ENCODE results near the gene ATP1B1. TPM values are rescaled to one million over a fixed set of nuclear protein-coding genes. Genes with fewer than 3 reads are reported as not detected.

ATP1B1 gene
- total and polyA plus RNA-seq, 2 of the 13 experiments (the other 11 are each of a cell fraction or from before 2014, with no cell fraction given), result 134 to 135 TPM

- intact Hi-C loops (cut with micrococcal nuclease; ENCODE audit: unreplicated experiment) (no loop called here), in situ Hi-C loops (cut with HindIII; ENCODE audit: extremely low pct_ligation_motif_present, low pct_unique_long_range_greater_than_20kb) (no loop called here)
- BruUV-seq (replicated peaks), result no TSS peak
- no peak overlapping the region for H3K4me2 ChIP-seq (ENCODE audit: low read depth, low read length)
- H4K20me1 ChIP-seq (ENCODE audit: insufficient read depth, low read length), result peaks cover 56% of the 10 kb centered on the region
- no peak overlapping the region for H3K27ac ChIP-seq (ENCODE audit: extremely low read length, insufficient read depth, low read length)
- CTCF ChIA-PET (ENCODE audit: low intra/inter-chr PET ratio, low total read pairs), result no interaction called here
- no peaks in the 10 kb centered on the region for H3K9me3 ChIP-seq (ENCODE audit: low read length)
- H3K4me3 ChIP-seq (replicated peaks in 1 of 3; ENCODE audit: insufficient read depth in 1 of 3, low read depth in 2 of 3, low read length in 3 of 3), result no peak overlapping the region
- H3K27me3 ChIP-seq (ENCODE audit: control insufficient read depth in 1 of 2, insufficient read depth in 2 of 2, low read length in 2 of 2), result no peaks in the 10 kb centered on the region
- TF ChIP-seq CBFB (CRISPR knock-in tag; IDR thresholded peaks at IDR 0.05), result no peak
- TF ChIP-seq RBFOX2 (IDR thresholded peaks at IDR 0.05; ENCODE audit: low read depth, low read length), result peak; percentile 42
- TF ChIP-seq SNAPC2 (CRISPR knock-in tag; IDR thresholded peaks at IDR 0.05), result no peak
- no peak for TF ChIP-seq ZMYM2 (CRISPR knock-in tag; IDR thresholded peaks at IDR 0.05)
- no peak for TF ChIP-seq NBN (conservative IDR thresholded peaks at IDR 0.05)
- no peak for TF ChIP-seq ISL2 (CRISPR knock-in tag; IDR thresholded peaks at IDR 0.05)
- TF ChIP-seq AGO2 (optimal IDR thresholded peaks at IDR 0.05; ENCODE audit: low read depth, low read length), result peak; percentile 46
- DNase-seq (ENCODE audit: low spot score) (no peak), FAIRE-seq (no peak), ATAC-seq (no peak)
- peaks cover 85% of the 10 kb centered on the region for H3K4me1 ChIP-seq (ENCODE audit: insufficient read depth, low read length)
- POLR2A ChIA-PET, result interaction anchor here (2.8 kb wide), 1 partner anchor 11 kb away, joined by 26 read pairs; the partner anchor contains the start of gene ATP1B1
- peaks cover 85% of the 10 kb centered on the region for H3K79me2 ChIP-seq (ENCODE audit: insufficient read depth, low read length)
- no peak overlapping the region for H3K9ac ChIP-seq (ENCODE audit: insufficient read depth, low read depth, low read length)
- H2AFZ ChIP-seq (ENCODE audit: low read length), result no peak overlapping the region
- WGBS (ENCODE audit: low lambda C conversion rate), result 99% methylated on average over 4 of the region's 4 CpGs
- peaks cover 27 to 81% of the 10 kb centered on the region in 2 experiments for H3K36me3 ChIP-seq (replicated peaks in 1 of 2; ENCODE audit: control insufficient read depth in 1 of 2, insufficient read depth in 2 of 2, low read length in 2 of 2)
Observed at GRCh38 chr1:169118227-169118626, 11.7 kb downstream of the ATP1B1 start.

- CTCF ChIA-PET (ENCODE audit: low intra/inter-chr PET ratio, low total read pairs), result no interaction called here
- Histone ChIP-seq H3K27ac (ENCODE audit: extremely low read length, insufficient read depth, low read length) (no peak overlapping the region), H3K27me3 (ENCODE audit: control insufficient read depth in 1 of 2, insufficient read depth in 2 of 2, low read length in 2 of 2) (no peaks in the 10 kb centered on the region), H3K4me2 (ENCODE audit: low read depth, low read length) (no peak overlapping the region), H3K4me3 (replicated peaks in 1 of 3; ENCODE audit: insufficient read depth in 1 of 3, low read depth in 2 of 3, low read length in 3 of 3) (no peak overlapping the region), H4K20me1 (ENCODE audit: insufficient read depth, low read length) (peaks cover 51% of the 10 kb centered on the region), H3K9me3 (ENCODE audit: low read length) (no peaks in the 10 kb centered on the region), H3K36me3 (replicated peaks in 1 of 2; ENCODE audit: control insufficient read depth in 1 of 2, insufficient read depth in 2 of 2, low read length in 2 of 2) (peaks cover 26 to 76% of the 10 kb centered on the region in 2 experiments), H3K9ac (ENCODE audit: insufficient read depth, low read depth, low read length) (no peak overlapping the region), H3K79me2 (ENCODE audit: insufficient read depth, low read length) (peaks cover 77% of the 10 kb centered on the region), H3K4me1 (ENCODE audit: insufficient read depth, low read length) (peaks cover 73% of the 10 kb centered on the region), H2AFZ (ENCODE audit: low read length) (no peak overlapping the region)
- intact Hi-C loops (cut with micrococcal nuclease; ENCODE audit: unreplicated experiment), result no loop called here
- ATAC-seq (no peak), FAIRE-seq (no peak), DNase-seq (ENCODE audit: low spot score) (no peak)
- in situ Hi-C loops (cut with HindIII; ENCODE audit: extremely low pct_ligation_motif_present, low pct_unique_long_range_greater_than_20kb), result no loop called here
- BruUV-seq (replicated peaks), result TSS peak; percentile 1
- 83% methylated on average over 5 of the region's 5 CpGs for WGBS (ENCODE audit: low lambda C conversion rate)
- POLR2A ChIA-PET, result interaction anchor here (1.0 to 1.2 kb wide), 2 partner anchors 14 to 16 kb away, joined by 3 read pairs; no protein-coding TSS in a partner anchor
- TF ChIP-seq POLR2AphosphoS2 (IDR thresholded peaks at IDR 0.05; ENCODE audit: low read depth, low read length), result peak; percentile 31
- TF ChIP-seq BORCS8-MEF2B (CRISPR knock-in tag; IDR thresholded peaks at IDR 0.05), result no peak
- TF ChIP-seq BCL3 (CRISPR knock-in tag; IDR thresholded peaks at IDR 0.05), result no peak
- TF ChIP-seq U2AF1 (optimal IDR thresholded peaks at IDR 0.05; ENCODE audit: low read depth, low read length), result no peak
- no peak for TF ChIP-seq BCLAF1 (IDR thresholded peaks at IDR 0.05)
- TF ChIP-seq KLF16 (CRISPR knock-in tag; IDR thresholded peaks at IDR 0.05), result no peak
Observed at GRCh38 chr1:169119405-169119804, 12.9 kb downstream of the ATP1B1 start.
